DMS53 (cell line): ENCODE measurements around the gene SLC26A1.
A peak's percentile ranks its signal among the peaks of the same experiment; 100 is the strongest.
"Not testable (repeated sequence)": the region's sequence is repeated elsewhere in the genome, so short reads cannot be mapped to it uniquely, and the experiment has no call there.

ENCODE experiments used
- DNase-seq: peaks from one replicate; lab custom pipeline; 2025; lab: John Stamatoyannopoulos, UW

The SLC26A1 gene

GRCh38 chr4:984336-985054 lies 8.7 kb downstream of the SLC26A1 start:
- no peak for DNase-seq

GRCh38 chr4:982814-983213 lies 10.4 kb downstream of the SLC26A1 start:
- DNase-seq, result no peak

GRCh38 chr4:982291-982690 lies 10.9 kb downstream of the SLC26A1 start:
- DNase-seq, result no peak

- DNase-seq, result no peak
Measured at GRCh38 chr4:978957-979701, 14.1 kb downstream of the SLC26A1 start.

GRCh38 chr4:976016-976415 lies 17.2 kb downstream of the SLC26A1 start:
- DNase-seq, result not testable (repeated sequence)

GRCh38 chr4:974668-975067 lies 18.5 kb downstream of the SLC26A1 start:
- DNase-seq, result no peak

GRCh38 chr4:973431-974397 lies 19.5 kb downstream of the SLC26A1 start, which contains the start of gene DGKQ:
DGKQ (minus strand) TSS chr4:973569; CDS start chr4:973482, 87 bp downstream.
- peak; percentile 92 for DNase-seq

GRCh38 chr4:972651-973424 lies 20.4 kb downstream of the SLC26A1 start:
- peak; percentile 77 for DNase-seq

- no peak for DNase-seq
Measured at GRCh38 chr4:971666-972500, 21.3 kb downstream of the SLC26A1 start.

GRCh38 chr4:970854-971520 lies 22.2 kb downstream of the SLC26A1 start:
- no peak for DNase-seq

- no peak for DNase-seq
Measured at GRCh38 chr4:970046-970745, 23.0 kb downstream of the SLC26A1 start.

GRCh38 chr4:968621-969394 lies 24.4 kb downstream of the SLC26A1 start:
- no peak for DNase-seq

GRCh38 chr4:968221-968620 lies 25.0 kb downstream of the SLC26A1 start:
- DNase-seq, result peak; percentile 46

GRCh38 chr4:967113-968104 lies 25.8 kb downstream of the SLC26A1 start:
- DNase-seq, result no peak

GRCh38 chr4:966266-967112 lies 26.7 kb downstream of the SLC26A1 start:
- DNase-seq, result no peak

GRCh38 chr4:965766-966134 lies 27.5 kb downstream of the SLC26A1 start:
- no peak for DNase-seq
